Fibroblast of lung (primary cell): ENCODE results near the gene BAIAP2. TPM values are rescaled to one million over a fixed set of nuclear protein-coding genes. Genes with fewer than 3 reads are reported as not detected.

ENCODE experiments used
- DNase-seq, 2 donors: peaks; one replicate each; pipeline versions ENCODE4 v3.0.0 to v3.0.0-alpha.2; 2010; ENCODE audit warnings: low read depth in 2 of 2
- H2AFZ ChIP-seq: 2 replicates; pipeline ENCODE4 v1.5.1; 2012; ENCODE audit warnings: low read length, control low read depth, inconsistent platforms
- H3K27ac ChIP-seq: 2 replicates; pipeline ENCODE4 v1.5.1; 2011; ENCODE audit warnings: low read length, control low read depth; ENCODE audit not compliant: insufficient read depth
- H3K27me3 ChIP-seq: 2 replicates; pipeline ENCODE4 v1.5.1; 2011; ENCODE audit warnings: mild to moderate bottlenecking, low read length; ENCODE audit not compliant: control insufficient read depth, insufficient read depth
- H3K36me3 ChIP-seq: 2 replicates; pipeline ENCODE4 v1.5.1; 2011; ENCODE audit warnings: low read length; ENCODE audit not compliant: control insufficient read depth, insufficient read depth
- H3K4me1 ChIP-seq: 2 replicates; pipeline ENCODE4 v1.5.1; 2011; ENCODE audit warnings: low read length; ENCODE audit not compliant: control insufficient read depth, insufficient read depth; ENCODE audit errors: extremely low read depth
- H3K4me2 ChIP-seq: 2 replicates; pipeline ENCODE4 v1.5.1; 2011; ENCODE audit warnings: low read length, control low read depth; ENCODE audit not compliant: insufficient read depth; ENCODE audit errors: extremely low read depth
- H3K4me3 ChIP-seq, 4 experiments: fragments of 200-600 bp in 1 of 4; sonication (generic) in 1 of 4; replicated peaks in 1 of 4; 2 replicates each; pipeline ENCODE4 v1.5.1; 2011 to 2016; ENCODE audit warnings: low read length in 4 of 4, low read depth in 3 of 4, mild to moderate bottlenecking in 3 of 4, control low read depth in 2 of 4, inconsistent platforms in 1 of 4, mixed read lengths in 1 of 4; ENCODE audit not compliant: insufficient read depth in 1 of 4; ENCODE audit errors: control extremely low read depth in 1 of 4
- H3K79me2 ChIP-seq: 2 replicates; pipeline ENCODE4 v1.5.1; 2012; ENCODE audit warnings: mild to moderate bottlenecking, low read length, inconsistent platforms; ENCODE audit not compliant: control insufficient read depth, insufficient read depth
- H3K9ac ChIP-seq: 2 replicates; pipeline ENCODE4 v1.5.1; 2011; ENCODE audit warnings: mild to moderate bottlenecking, low read length, control low read depth; ENCODE audit not compliant: insufficient read depth
- H3K9me3 ChIP-seq: 2 replicates; pipeline ENCODE4 v1.5.1; 2012; ENCODE audit warnings: low read depth, low read length; ENCODE audit not compliant: control insufficient read depth, insufficient read depth
- H4K20me1 ChIP-seq: 2 replicates; pipeline ENCODE4 v1.5.1; 2011; ENCODE audit warnings: low read length; ENCODE audit not compliant: control insufficient read depth, insufficient read depth; ENCODE audit errors: extremely low read depth
- CTCF ChIP-seq, 2 donors: IDR thresholded peaks in 1 of 2; conservative IDR thresholded peaks in 1 of 2; 1 replicate in 1 of 2; 2 replicates in 1 of 2; pipeline ENCODE4 v1.5.1; 2011 to 2012; ENCODE audit warnings: low read length in 2 of 2, control low read depth in 1 of 2, inconsistent platforms in 1 of 2, low read depth in 1 of 2, mild to moderate bottlenecking in 1 of 2
- EZH2 ChIP-seq: IDR thresholded peaks from 2 replicates; pipeline ENCODE4 v1.5.1; 2012; ENCODE audit warnings: low read length, control low read depth, mild to moderate bottlenecking; ENCODE audit errors: missing control alignments
- polyA plus RNA-seq, 2 donors: library from polyadenylated mRNA; depleted of rRNA in 1 of 2; stranded (reverse) in 1 of 2; unstranded in 1 of 2; fragments of >200 nt; gene quantifications; 2 replicates each; pipeline ENCODE4 v1.2.1, GENCODE V29; 2011 to 2012; ENCODE audit warnings: missing spikeins in 1 of 2
- total RNA-seq: library from RNA; depleted of rRNA; stranded (reverse); fragments of >200 nt; gene quantifications from 2 replicates; pipeline ENCODE4 v1.2.1, GENCODE V29; 2014

Gene BAIAP2
- total and polyA plus RNA-seq, 2 donors (not counting 1 experiment from before 2014, with no cell fraction given), result 6.0 to 13.4 TPM

- Histone ChIP-seq H3K27ac (no peak overlapping the region), H3K4me1 (no peaks in the 10 kb centered on the region), H3K4me3 (no peak overlapping the region), H3K9me3 (no peaks in the 10 kb centered on the region), H2AFZ (no peak overlapping the region), H3K4me2 (no peak overlapping the region), H3K9ac (no peak overlapping the region), H3K27me3 (no peaks in the 10 kb centered on the region), H3K79me2 (no peaks in the 10 kb centered on the region), H3K36me3 (no peaks in the 10 kb centered on the region), H4K20me1 (no peaks in the 10 kb centered on the region)
- TF ChIP-seq EZH2 (no peak), CTCF (conservative IDR thresholded peaks at IDR 0.05 in 1 of 2, IDR thresholded peaks at IDR 0.05 in 1 of 2; ENCODE audit: low read depth in 1 of 2, low read length in 2 of 2) (no peak)
- DNase-seq, result no peak
These were observed 104.5 kb downstream of the BAIAP2 start for GRCh38 chr17:81139428-81139827.

- TF ChIP-seq CTCF (conservative IDR thresholded peaks at IDR 0.05 in 1 of 2, IDR thresholded peaks at IDR 0.05 in 1 of 2; ENCODE audit: low read depth in 1 of 2, low read length in 2 of 2) (no peak), EZH2 (no peak)
- no peaks in the 10 kb centered on the region for H3K9me3 ChIP-seq
- H3K4me1 ChIP-seq, result no peaks in the 10 kb centered on the region
- no peaks in the 10 kb centered on the region for H3K79me2 ChIP-seq
- no peaks in the 10 kb centered on the region for H3K27me3 ChIP-seq
- H3K36me3 ChIP-seq, result no peaks in the 10 kb centered on the region
- no peak overlapping the region for H3K9ac ChIP-seq
- no peak overlapping the region for H3K4me3 ChIP-seq
- H3K27ac ChIP-seq, result no peak overlapping the region
- no peak overlapping the region for H2AFZ ChIP-seq
- no peaks in the 10 kb centered on the region for H4K20me1 ChIP-seq
- no peak for DNase-seq
- no peak overlapping the region for H3K4me2 ChIP-seq
These were observed 105.1 kb downstream of the BAIAP2 start for GRCh38 chr17:81140018-81140417.

GRCh38 chr17:81140695-81141094, 105.7 kb downstream of the BAIAP2 start:
- Histone ChIP-seq H3K79me2 (no peaks in the 10 kb centered on the region), H3K4me2 (no peak overlapping the region), H3K9ac (no peak overlapping the region), H2AFZ (no peak overlapping the region), H4K20me1 (no peaks in the 10 kb centered on the region), H3K9me3 (no peaks in the 10 kb centered on the region), H3K4me1 (no peaks in the 10 kb centered on the region), H3K27me3 (no peaks in the 10 kb centered on the region), H3K4me3 (no peak overlapping the region), H3K36me3 (no peaks in the 10 kb centered on the region), H3K27ac (no peak overlapping the region)
- no peak for DNase-seq
- no peak for TF ChIP-seq CTCF (conservative IDR thresholded peaks at IDR 0.05 in 1 of 2, IDR thresholded peaks at IDR 0.05 in 1 of 2; ENCODE audit: low read depth in 1 of 2, low read length in 2 of 2)
- no peak for TF ChIP-seq EZH2
